DND-41 (cell line): ENCODE data around the gene DND1.

Experiments
- ATAC-seq: fragments of 200-7000 bp; cut with Tn5 transposase; 3 replicates; pipeline ENCODE4 v1.9.1; 2021; ENCODE audit warnings: low read depth; ENCODE audit not compliant: insufficient read depth
- DNase-seq: peaks from one replicate; pipeline ENCODE4 v3.0.0-alpha.2; 2020
- H2AFZ ChIP-seq: 2 replicates; pipeline ENCODE4 v1.6.0; 2012; ENCODE audit warnings: low read depth, low read length
- H3K27ac ChIP-seq: 2 replicates; pipeline ENCODE4 v1.5.1; 2012; ENCODE audit warnings: low read length, inconsistent platforms
- H3K27me3 ChIP-seq: fragments of 200-600 bp; sonication (generic); 2 replicates; pipeline ENCODE4 v1.6.0; 2012; ENCODE audit warnings: low read length, mild to moderate bottlenecking, inconsistent platforms; ENCODE audit not compliant: insufficient read depth, poor library complexity
- H3K36me3 ChIP-seq: 2 replicates; pipeline ENCODE4 v1.5.1; 2012; ENCODE audit warnings: low read length, inconsistent platforms; ENCODE audit not compliant: insufficient read depth
- H3K4me1 ChIP-seq: 2 replicates; pipeline ENCODE4 v1.5.1; 2012; ENCODE audit warnings: mild to moderate bottlenecking, low read length; ENCODE audit not compliant: insufficient read depth
- H3K4me2 ChIP-seq: 2 replicates; pipeline ENCODE4 v1.6.0; 2012; ENCODE audit warnings: mild to moderate bottlenecking, moderate library complexity, low read length, inconsistent platforms; ENCODE audit not compliant: insufficient read depth
- H3K4me3 ChIP-seq, 2 experiments: fragments of 200-600 bp in 1 of 2; shearing (Covaris generic) in 1 of 2; 2 replicates each; pipeline ENCODE4 v1.5.1; 2012 to 2016; ENCODE audit warnings: inconsistent platforms in 2 of 2, low read length in 2 of 2, mild to moderate bottlenecking in 2 of 2, low read depth in 1 of 2, moderate library complexity in 1 of 2
- H3K79me2 ChIP-seq: 2 replicates; pipeline ENCODE4 v1.6.0; 2012; ENCODE audit warnings: low read length, inconsistent platforms; ENCODE audit not compliant: insufficient read depth
- H3K9ac ChIP-seq: 2 replicates; pipeline ENCODE4 v1.6.0; 2012; ENCODE audit warnings: low read depth, mild to moderate bottlenecking, inconsistent platforms, low read length, moderate library complexity
- H3K9me3 ChIP-seq: 2 replicates; pipeline ENCODE4 v1.5.1; 2012; ENCODE audit warnings: low read length, moderate library complexity, mild to moderate bottlenecking, inconsistent platforms; ENCODE audit not compliant: insufficient read depth, severe bottlenecking
- H4K20me1 ChIP-seq: 2 replicates; pipeline ENCODE4 v1.6.0; 2012; ENCODE audit warnings: low read length; ENCODE audit not compliant: insufficient read depth
- CTCF ChIP-seq: IDR thresholded peaks from 2 replicates; pipeline ENCODE4 v1.5.1; 2012; ENCODE audit warnings: borderline replicate concordance, low read length, moderate library complexity, mild to moderate bottlenecking; ENCODE audit not compliant: poor library complexity, severe bottlenecking; ENCODE audit errors: extremely low read depth
- EZH2 ChIP-seq: IDR thresholded peaks from 3 replicates; pipeline ENCODE4 v1.6.1; 2012; ENCODE audit warnings: borderline replicate concordance, low read depth, mild to moderate bottlenecking, moderate library complexity, low read length, inconsistent platforms; ENCODE audit not compliant: severe bottlenecking

Gene DND1

GRCh38 chr5:140635291-140636257 lies 37.8 kb downstream of the DND1 start:
- H3K9ac ChIP-seq: no peak overlapping the region
- peak overlapping the region; percentile 43; the same call in 1 of the 2 replicates for H2AFZ ChIP-seq
- H3K27me3 ChIP-seq: no peaks in the 10 kb centered on the region
- H3K4me1 ChIP-seq: peaks cover 18% of the 10 kb centered on the region
- no peak overlapping the region for H3K4me3 ChIP-seq
- ATAC-seq (no peak), DNase-seq (no peak)
- H3K36me3 ChIP-seq: no peaks in the 10 kb centered on the region
- H3K9me3 ChIP-seq: no peaks in the 10 kb centered on the region
- TF ChIP-seq EZH2 (no peak), CTCF (no peak)
- no peak overlapping the region for H3K27ac ChIP-seq
- H3K4me2 ChIP-seq: no peak overlapping the region
- H4K20me1 ChIP-seq: no peaks in the 10 kb centered on the region
- peaks cover 13% of the 10 kb centered on the region for H3K79me2 ChIP-seq

GRCh38 chr5:140634103-140634502 lies 39.3 kb downstream of the DND1 start:
- ATAC-seq: no peak
- Histone ChIP-seq H4K20me1 (no peaks in the 10 kb centered on the region), H3K36me3 (no peaks in the 10 kb centered on the region), H3K4me2 (no peak overlapping the region), H3K9ac (no peak overlapping the region), H3K27me3 (no peaks in the 10 kb centered on the region), H2AFZ (peak overlapping the region; percentile 26; the same call in 1 of the 2 replicates), H3K27ac (no peak overlapping the region), H3K79me2 (no peaks in the 10 kb centered on the region), H3K4me1 (peaks cover 7% of the 10 kb centered on the region), H3K4me3 (no peak overlapping the region), H3K9me3 (no peaks in the 10 kb centered on the region)
- no peak for TF ChIP-seq CTCF
- no peak for TF ChIP-seq EZH2
- no peak for DNase-seq

- H2AFZ ChIP-seq: no peak overlapping the region
- peaks cover 5% of the 10 kb centered on the region for H3K9me3 ChIP-seq
- TF ChIP-seq CTCF (no peak), EZH2 (no peak)
- H4K20me1 ChIP-seq: no peaks in the 10 kb centered on the region
- H3K4me3 ChIP-seq: no peak overlapping the region
- no peaks in the 10 kb centered on the region for H3K27me3 ChIP-seq
- H3K9ac ChIP-seq: no peak overlapping the region
- no peak overlapping the region for H3K4me2 ChIP-seq
- peaks cover 1% of the 10 kb centered on the region for H3K4me1 ChIP-seq
- no peaks in the 10 kb centered on the region for H3K79me2 ChIP-seq
- no peak overlapping the region for H3K27ac ChIP-seq
- ATAC-seq: no peak
- no peak for DNase-seq
- H3K36me3 ChIP-seq: no peaks in the 10 kb centered on the region
Observed at GRCh38 chr5:140633501-140633900, 39.9 kb downstream of the DND1 start.
